Measurements from ENCODE around the gene BMP3.

DNA sequence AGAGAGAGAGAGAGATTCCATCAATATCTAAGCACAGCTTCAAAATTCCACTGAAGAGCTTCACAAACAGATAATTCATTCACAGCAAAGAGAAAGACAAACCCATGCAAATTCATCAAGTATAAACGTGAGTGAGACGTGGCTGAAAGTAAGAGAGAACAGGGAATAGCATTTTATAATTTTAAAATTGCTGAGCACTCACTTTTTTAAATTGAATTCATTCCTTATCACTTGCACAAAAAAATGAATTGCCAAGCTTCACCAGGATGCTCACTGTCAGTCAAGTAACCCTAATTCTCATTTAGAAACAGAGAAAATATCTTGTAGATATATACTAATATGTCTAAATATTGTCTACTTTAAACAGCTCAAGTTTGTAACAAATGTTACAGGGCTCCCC lies 40.5 kb downstream of the BMP3 start:
- TF ChIP-seq POLR2A (IDR thresholded peaks at IDR 0.05) = no peak
- TF ChIP-seq, protein P1, sequence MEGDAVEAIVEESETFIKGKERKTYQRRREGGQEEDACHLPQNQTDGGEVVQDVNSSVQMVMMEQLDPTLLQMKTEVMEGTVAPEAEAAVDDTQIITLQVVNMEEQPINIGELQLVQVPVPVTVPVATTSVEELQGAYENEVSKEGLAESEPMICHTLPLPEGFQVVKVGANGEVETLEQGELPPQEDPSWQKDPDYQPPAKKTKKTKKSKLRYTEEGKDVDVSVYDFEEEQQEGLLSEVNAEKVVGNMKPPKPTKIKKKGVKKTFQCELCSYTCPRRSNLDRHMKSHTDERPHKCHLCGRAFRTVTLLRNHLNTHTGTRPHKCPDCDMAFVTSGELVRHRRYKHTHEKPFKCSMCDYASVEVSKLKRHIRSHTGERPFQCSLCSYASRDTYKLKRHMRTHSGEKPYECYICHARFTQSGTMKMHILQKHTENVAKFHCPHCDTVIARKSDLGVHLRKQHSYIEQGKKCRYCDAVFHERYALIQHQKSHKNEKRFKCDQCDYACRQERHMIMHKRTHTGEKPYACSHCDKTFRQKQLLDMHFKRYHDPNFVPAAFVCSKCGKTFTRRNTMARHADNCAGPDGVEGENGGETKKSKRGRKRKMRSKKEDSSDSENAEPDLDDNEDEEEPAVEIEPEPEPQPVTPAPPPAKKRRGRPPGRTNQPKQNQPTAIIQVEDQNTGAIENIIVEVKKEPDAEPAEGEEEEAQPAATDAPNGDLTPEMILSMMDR (IDR thresholded peaks at IDR 0.05) = no peak
